ENCODE measurements around the gene SPATA7. TPM values are rescaled to one million over a fixed set of nuclear protein-coding genes. Genes with fewer than 3 reads are reported as not detected.
A peak's percentile ranks its signal among the peaks of the same experiment; 100 is the strongest.

Gene SPATA7
- total and polyA plus RNA-seq, 2 of the 4 experiments (the other 2 are of a cell fraction): 6.6 to 10.0 TPM

- H3K79me1 ChIP-seq (ENCODE audit: low read depth in 1 of 2, low read length in 2 of 2): peaks cover 28 to 41% of the 10 kb centered on the region in 2 experiments
- WGBS, 2 experiments (ENCODE audit: extremely low coverage in 2 of 2, insufficient read length in 1 of 2): no CpG with 5 or more reads among the region's 7 CpGs
- H3K23ac ChIP-seq (ENCODE audit: low read depth, low read length): no peak overlapping the region
- peak overlapping the region; percentile 10; the same call in 1 of the 2 replicates for H2BK120ac ChIP-seq (ENCODE audit: low read depth, low read length)
- ChIA-PET POLR2A (ENCODE audit: unreplicated experiment) (no interaction called here), CTCF (interaction anchor here (1.8 kb wide), 1 partner anchor 16 kb away, joined by 4 read pairs; no protein-coding TSS in a partner anchor)
- no peak overlapping the region for H3K9ac ChIP-seq (ENCODE audit: low read depth, low read length)
- H4K91ac ChIP-seq (ENCODE audit: insufficient read depth, low read depth, low read length): peak overlapping the region; percentile 78
- no peaks in the 10 kb centered on the region for H3K9me3 ChIP-seq (ENCODE audit: control insufficient read depth, insufficient read depth, low read length)
- no TSS peak for BruUV-seq (replicated peaks)
- H3K27ac ChIP-seq (ENCODE audit: insufficient read depth, low read length): peak overlapping the region; percentile 28
- in situ Hi-C loops (cut with MboI; ENCODE audit: low sequenced_read_pairs) (no loop called here), intact Hi-C loops (cut with micrococcal nuclease) (no loop called here), dilution Hi-C loops (cut with HindIII; ENCODE audit: low sequenced_read_pairs, unreplicated experiment) (no loop called here)
- no peak overlapping the region for H3K56ac ChIP-seq (ENCODE audit: extremely low read depth, insufficient read depth, low read length)
- 0 out of 3 replicates have a peak overlapping the region, but pooled peaks have one; percentile 62 for H2BK15ac ChIP-seq (ENCODE audit: low read depth, low read length)
- H3K4ac ChIP-seq (ENCODE audit: low read depth, low read length): peak overlapping the region; percentile 59; the same call in 1 of the 2 replicates
- H4K5ac ChIP-seq (ENCODE audit: low read depth, low read length): peak overlapping the region; percentile 33; the same call in 1 of the 2 replicates
- H3K36me3 ChIP-seq (ENCODE audit: control insufficient read depth, insufficient read depth, low read length): peaks cover 44% of the 10 kb centered on the region
- no peak overlapping the region for H3K4me2 ChIP-seq (ENCODE audit: low read depth, low read length)
- no peak for ATAC-seq (ENCODE audit: low read depth)
- DNase-seq: no peak
- H2AK9ac ChIP-seq (replicated peaks; ENCODE audit: low read depth, low read length, poor library complexity): peak overlapping the region; percentile 44
- H3K4me3 ChIP-seq (ENCODE audit: insufficient read depth, low read depth, low read length): no peak overlapping the region
- no peak overlapping the region for H2AFZ ChIP-seq (replicated peaks; ENCODE audit: low read length, poor library complexity)
- peaks cover 12% of the 10 kb centered on the region for H3K9me1 ChIP-seq (ENCODE audit: insufficient read depth, low read length)
- H2BK5ac ChIP-seq (ENCODE audit: low read depth, low read length, poor library complexity, severe bottlenecking): peak overlapping the region; percentile 53
- no peaks in the 10 kb centered on the region for H3K27me3 ChIP-seq (ENCODE audit: control insufficient read depth, insufficient read depth, low read length)
- TF ChIP-seq USF2 (IDR thresholded peaks at IDR 0.05; ENCODE audit: low read depth, low read length) (no peak), CEBPB (IDR thresholded peaks at IDR 0.05; ENCODE audit: low read depth, low read length) (no peak), POLR2A (IDR thresholded peaks at IDR 0.05; ENCODE audit: low read depth, low read length) (no peak), NFE2L2 (IDR thresholded peaks at IDR 0.05; ENCODE audit: low read depth, low read length) (no peak), FOS (IDR thresholded peaks at IDR 0.05; ENCODE audit: low read depth, low read length) (no peak), MAZ (IDR thresholded peaks at IDR 0.05; ENCODE audit: borderline replicate concordance, low read depth, low read length) (no peak), RCOR1 (IDR thresholded peaks at IDR 0.05; ENCODE audit: insufficient replicate concordance, low read length) (no peak), MAFK (IDR thresholded peaks at IDR 0.05; ENCODE audit: low read depth, low read length) (no peak), CTCF (conservative IDR thresholded peaks at IDR 0.05; ENCODE audit: low read depth, low read length) (no peak), MXI1 (IDR thresholded peaks at IDR 0.05; ENCODE audit: borderline replicate concordance, low read depth, low read length) (no peak), RAD21 (IDR thresholded peaks at IDR 0.05; ENCODE audit: low read length) (no peak), BHLHE40 (IDR thresholded peaks at IDR 0.05; ENCODE audit: low read depth, low read length) (no peak), ELK1 (IDR thresholded peaks at IDR 0.05; ENCODE audit: borderline replicate concordance, low read depth, low read length) (no peak), CHD1 (IDR thresholded peaks at IDR 0.05; ENCODE audit: low read depth, low read length) (no peak), SMC3 (IDR thresholded peaks at IDR 0.05; ENCODE audit: low read depth, low read length) (no peak), RFX5 (IDR thresholded peaks at IDR 0.05; ENCODE audit: low read depth, low read length) (no peak)
- H3K4me1 ChIP-seq (ENCODE audit: control insufficient read depth, insufficient read depth, low read length): peaks cover 15% of the 10 kb centered on the region
- H2AK5ac ChIP-seq (ENCODE audit: low read depth, low read length): peak overlapping the region; percentile 61; the same call in 1 of the 2 replicates
- no peaks in the 10 kb centered on the region for H4K20me1 ChIP-seq (ENCODE audit: insufficient read depth, low read length)
- H3K14ac ChIP-seq (replicated peaks; ENCODE audit: low read depth, low read length): peak overlapping the region; percentile 53; the same call in 1 of the 2 replicates
- peak overlapping the region; percentile 21 to 73; a peak in 3 of 4 replicates for H4K8ac ChIP-seq (ENCODE audit: low read depth in 2 of 2, low read length in 2 of 2)
- peak overlapping the region; percentile 1 for H3K18ac ChIP-seq (ENCODE audit: low read depth, low read length)
- 0 out of 2 replicates have a peak overlapping the region, but pooled peaks have one; percentile 40 for H2BK20ac ChIP-seq (ENCODE audit: low read depth, low read length)
Observed at GRCh38 chr14:88476214-88476774, 90.8 kb downstream of the SPATA7 start.
